HCT116 (cell line): Measurements from ENCODE around the gene DENND2D.

Experiments used
- CBX3 ChIP-seq: IDR thresholded peaks from 2 replicates; pipeline ENCODE4 v1.6.1; 2012; ENCODE audit warnings: low read depth
- EZH2 ChIP-seq: fragments of 200-600 bp; sonication (generic); IDR thresholded peaks from 2 replicates; pipeline ENCODE4 v1.6.1; 2017; ENCODE audit warnings: antibody characterized with exemption, mixed run types
- EZH2phosphoT487 ChIP-seq: fragments of 200-600 bp; IDR thresholded peaks from 2 replicates; pipeline ENCODE4 v1.6.1; 2018; ENCODE audit warnings: antibody characterized with exemption, borderline replicate concordance
- POLR2A ChIP-seq: IDR thresholded peaks from 2 replicates; pipeline ENCODE4 v1.7.0; 2011; ENCODE audit warnings: borderline replicate concordance; ENCODE audit not compliant: insufficient read depth, insufficient read length; ENCODE audit errors: extremely low read depth
- RAD21 ChIP-seq: IDR thresholded peaks from 2 replicates; pipeline ENCODE4 v1.6.1; 2012; ENCODE audit warnings: low read depth, mild to moderate bottlenecking
- SIN3A ChIP-seq: IDR thresholded peaks from 2 replicates; pipeline ENCODE4 v1.6.1; 2012; ENCODE audit warnings: low read depth
- ZNF274 ChIP-seq: fragments of 200-500 bp; sonication (Bioruptor generic); IDR thresholded peaks from 2 replicates; pipeline ENCODE4 v1.6.1; 2014; ENCODE audit warnings: mild to moderate bottlenecking, low read depth, low read length, inconsistent platforms
- TF ChIP-seq, protein P1 (sequence below), 3 experiments: fragments of 200-600 bp in 1 of 3; sonication (generic) in 1 of 3; IDR thresholded peaks in 2 of 3; conservative IDR thresholded peaks in 1 of 3; 2 replicates each; pipeline ENCODE4 v1.5.1; 2012 to 2017; ENCODE audit warnings: low read depth in 2 of 3, low read length in 2 of 3, antibody characterized with exemption in 1 of 3, borderline replicate concordance in 1 of 3, control low read depth in 1 of 3, mild to moderate bottlenecking in 1 of 3, mixed read lengths in 1 of 3, mixed run types in 1 of 3, moderate library complexity in 1 of 3; ENCODE audit not compliant: insufficient read depth in 1 of 3
- TF ChIP-seq, protein P2 (sequence below): IDR thresholded peaks from 2 replicates; pipeline ENCODE4 v1.6.1; 2012; ENCODE audit warnings: low read depth
- TF ChIP-seq, protein P3 (sequence below): IDR thresholded peaks from 2 replicates; pipeline ENCODE4 v1.6.1; 2012

DNA sequence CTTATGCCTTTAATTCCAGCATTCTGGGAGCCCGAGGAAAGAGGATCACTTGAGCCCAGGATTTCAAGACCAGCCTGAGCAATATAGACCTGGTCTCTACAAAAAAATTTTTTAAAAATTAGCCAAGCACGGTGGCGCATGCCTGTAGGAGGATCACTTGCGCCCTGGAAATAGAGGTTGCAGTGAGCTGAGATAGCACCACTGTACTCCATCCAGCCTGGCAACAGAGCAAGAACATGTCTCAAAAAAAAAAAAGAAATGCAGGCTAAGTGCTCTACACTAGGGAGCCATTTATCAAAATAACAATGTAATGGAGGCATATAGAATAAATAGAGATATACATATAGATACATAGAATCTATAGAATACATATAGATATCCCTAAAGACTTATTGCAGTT is 37.1 kb downstream of the DENND2D start:
- TF ChIP-seq, protein P1, sequence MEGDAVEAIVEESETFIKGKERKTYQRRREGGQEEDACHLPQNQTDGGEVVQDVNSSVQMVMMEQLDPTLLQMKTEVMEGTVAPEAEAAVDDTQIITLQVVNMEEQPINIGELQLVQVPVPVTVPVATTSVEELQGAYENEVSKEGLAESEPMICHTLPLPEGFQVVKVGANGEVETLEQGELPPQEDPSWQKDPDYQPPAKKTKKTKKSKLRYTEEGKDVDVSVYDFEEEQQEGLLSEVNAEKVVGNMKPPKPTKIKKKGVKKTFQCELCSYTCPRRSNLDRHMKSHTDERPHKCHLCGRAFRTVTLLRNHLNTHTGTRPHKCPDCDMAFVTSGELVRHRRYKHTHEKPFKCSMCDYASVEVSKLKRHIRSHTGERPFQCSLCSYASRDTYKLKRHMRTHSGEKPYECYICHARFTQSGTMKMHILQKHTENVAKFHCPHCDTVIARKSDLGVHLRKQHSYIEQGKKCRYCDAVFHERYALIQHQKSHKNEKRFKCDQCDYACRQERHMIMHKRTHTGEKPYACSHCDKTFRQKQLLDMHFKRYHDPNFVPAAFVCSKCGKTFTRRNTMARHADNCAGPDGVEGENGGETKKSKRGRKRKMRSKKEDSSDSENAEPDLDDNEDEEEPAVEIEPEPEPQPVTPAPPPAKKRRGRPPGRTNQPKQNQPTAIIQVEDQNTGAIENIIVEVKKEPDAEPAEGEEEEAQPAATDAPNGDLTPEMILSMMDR (IDR thresholded peaks at IDR 0.05 in 2 of 3, conservative IDR thresholded peaks at IDR 0.05 in 1 of 3; ENCODE audit: borderline replicate concordance in 1 of 3, insufficient read depth in 1 of 3, low read depth in 2 of 3, low read length in 2 of 3), result no peak
- TF ChIP-seq ZNF274, result no peak
- TF ChIP-seq POLR2A, result no peak
- TF ChIP-seq SIN3A, result no peak
- TF ChIP-seq, protein P2, sequence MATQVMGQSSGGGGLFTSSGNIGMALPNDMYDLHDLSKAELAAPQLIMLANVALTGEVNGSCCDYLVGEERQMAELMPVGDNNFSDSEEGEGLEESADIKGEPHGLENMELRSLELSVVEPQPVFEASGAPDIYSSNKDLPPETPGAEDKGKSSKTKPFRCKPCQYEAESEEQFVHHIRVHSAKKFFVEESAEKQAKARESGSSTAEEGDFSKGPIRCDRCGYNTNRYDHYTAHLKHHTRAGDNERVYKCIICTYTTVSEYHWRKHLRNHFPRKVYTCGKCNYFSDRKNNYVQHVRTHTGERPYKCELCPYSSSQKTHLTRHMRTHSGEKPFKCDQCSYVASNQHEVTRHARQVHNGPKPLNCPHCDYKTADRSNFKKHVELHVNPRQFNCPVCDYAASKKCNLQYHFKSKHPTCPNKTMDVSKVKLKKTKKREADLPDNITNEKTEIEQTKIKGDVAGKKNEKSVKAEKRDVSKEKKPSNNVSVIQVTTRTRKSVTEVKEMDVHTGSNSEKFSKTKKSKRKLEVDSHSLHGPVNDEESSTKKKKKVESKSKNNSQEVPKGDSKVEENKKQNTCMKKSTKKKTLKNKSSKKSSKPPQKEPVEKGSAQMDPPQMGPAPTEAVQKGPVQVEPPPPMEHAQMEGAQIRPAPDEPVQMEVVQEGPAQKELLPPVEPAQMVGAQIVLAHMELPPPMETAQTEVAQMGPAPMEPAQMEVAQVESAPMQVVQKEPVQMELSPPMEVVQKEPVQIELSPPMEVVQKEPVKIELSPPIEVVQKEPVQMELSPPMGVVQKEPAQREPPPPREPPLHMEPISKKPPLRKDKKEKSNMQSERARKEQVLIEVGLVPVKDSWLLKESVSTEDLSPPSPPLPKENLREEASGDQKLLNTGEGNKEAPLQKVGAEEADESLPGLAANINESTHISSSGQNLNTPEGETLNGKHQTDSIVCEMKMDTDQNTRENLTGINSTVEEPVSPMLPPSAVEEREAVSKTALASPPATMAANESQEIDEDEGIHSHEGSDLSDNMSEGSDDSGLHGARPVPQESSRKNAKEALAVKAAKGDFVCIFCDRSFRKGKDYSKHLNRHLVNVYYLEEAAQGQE, result no peak
- no peak for TF ChIP-seq RAD21
- no peak for TF ChIP-seq EZH2
- no peak for TF ChIP-seq EZH2phosphoT487
- no peak for TF ChIP-seq CBX3
- TF ChIP-seq, protein P3, sequence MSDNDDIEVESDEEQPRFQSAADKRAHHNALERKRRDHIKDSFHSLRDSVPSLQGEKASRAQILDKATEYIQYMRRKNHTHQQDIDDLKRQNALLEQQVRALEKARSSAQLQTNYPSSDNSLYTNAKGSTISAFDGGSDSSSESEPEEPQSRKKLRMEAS, result no peak
